H1 (cell line): ENCODE results near the gene THEM5. TPM values are rescaled to one million over a fixed set of nuclear protein-coding genes. Genes with fewer than 3 reads are reported as not detected.

Source experiments
- CTCF ChIA-PET: fragments of 300-600 bp; sonication (Branson Sonifier 250); formaldehyde crosslinking; loops from one replicate; lab custom pipeline; 2021; ENCODE audit not compliant: partially characterized antibody; lab: Charles Lee
- POLR2A ChIA-PET: fragments of 300-600 bp; sonication (Branson Sonifier 250); formaldehyde crosslinking; loops from one replicate; lab custom pipeline; 2021; ENCODE audit warnings: inconsistent platforms; ENCODE audit not compliant: partially characterized antibody; lab: Charles Lee
- DNase-seq, 2 experiments: peaks; one replicate each; pipeline versions ENCODE4 v3.0.0 to v3.0.0-alpha.2; 2010 to 2022; ENCODE audit warnings: low spot score in 2 of 2, low read depth in 1 of 2, mixed read lengths in 1 of 2
- FAIRE-seq: peaks from 2 replicates; lab custom pipeline; 2011; peaks lifted over from hg19 to GRCh38; lab: Jason Lieb, UNC
- H2AFZ ChIP-seq: 2 replicates; pipeline ENCODE4 v1.8.1; 2012; ENCODE audit warnings: low read length, inconsistent platforms
- H2AK5ac ChIP-seq: 2 replicates; pipeline ENCODE4 v1.6.1; 2013; ENCODE audit warnings: low read depth, low read length
- H2BK120ac ChIP-seq: replicated peaks from 2 replicates; pipeline ENCODE3; 2013; ENCODE audit warnings: low read depth, low read length, inconsistent platforms
- H2BK12ac ChIP-seq: 2 replicates; pipeline ENCODE4 v1.6.1; 2013; ENCODE audit warnings: low read depth, low read length
- H2BK15ac ChIP-seq: 2 replicates; pipeline ENCODE4 v1.6.1; 2013; ENCODE audit warnings: low read length
- H2BK20ac ChIP-seq: 2 replicates; pipeline ENCODE4 v1.6.1; 2013; ENCODE audit warnings: low read length
- H2BK5ac ChIP-seq: 2 replicates; pipeline ENCODE4 v1.6.1; 2013; ENCODE audit warnings: low read depth, low read length
- H3K14ac ChIP-seq: 2 replicates; pipeline ENCODE4 v1.6.1; 2013; ENCODE audit warnings: inconsistent platforms; ENCODE audit not compliant: insufficient read length
- H3K18ac ChIP-seq: 2 replicates; pipeline ENCODE4 v1.6.1; 2013; ENCODE audit warnings: low read length; ENCODE audit errors: extremely low read depth
- H3K23ac ChIP-seq: 2 replicates; pipeline ENCODE4 v1.6.1; 2013; ENCODE audit warnings: inconsistent platforms; ENCODE audit not compliant: insufficient read length
- H3K23me2 ChIP-seq: 2 replicates; pipeline ENCODE4 v1.6.1; 2013; ENCODE audit warnings: low read depth, low read length
- H3K27ac ChIP-seq: 2 replicates; pipeline ENCODE4 v1.6.1; 2011; ENCODE audit warnings: low read depth, low read length, inconsistent platforms
- H3K27me3 ChIP-seq, 4 experiments: replicated peaks in 1 of 4; 1 replicate in 1 of 4; 2 replicates in 3 of 4; pipeline versions ENCODE4 v1.6.1 to v1.8.1; 2011 to 2013; ENCODE audit warnings: low read length in 3 of 4, mild to moderate bottlenecking in 3 of 4, inconsistent platforms in 2 of 4, mixed read lengths in 2 of 4, moderate library complexity in 1 of 4; ENCODE audit not compliant: control insufficient read depth in 3 of 4, insufficient read depth in 3 of 4; ENCODE audit errors: extremely low read depth in 1 of 4
- H3K36me3 ChIP-seq, 4 experiments: 2 replicates each; pipeline versions ENCODE4 v1.6.1 to v1.8.1; 2011 to 2013; ENCODE audit warnings: mild to moderate bottlenecking in 4 of 4, low read length in 3 of 4, moderate library complexity in 2 of 4, control low read depth in 1 of 4, inconsistent platforms in 1 of 4; ENCODE audit not compliant: insufficient read depth in 4 of 4, control insufficient read depth in 2 of 4
- H3K4ac ChIP-seq: replicated peaks from 2 replicates; pipeline ENCODE3; 2013; ENCODE audit warnings: low read length, low read depth, mixed read lengths, inconsistent platforms; ENCODE audit not compliant: insufficient read length
- H3K4me1 ChIP-seq, 4 experiments: replicated peaks in 1 of 4; 1 replicate in 1 of 4; 2 replicates in 3 of 4; pipeline versions ENCODE4 v1.6.1 to v1.8.1; 2011 to 2013; ENCODE audit warnings: low read length in 3 of 4, inconsistent platforms in 2 of 4, mixed read lengths in 1 of 4; ENCODE audit not compliant: insufficient read depth in 4 of 4, control insufficient read depth in 3 of 4
- H3K4me2 ChIP-seq, 2 experiments: 2 replicates each; pipeline versions ENCODE4 v1.6.1 to v1.8.1; 2011 to 2013; ENCODE audit warnings: low read depth in 2 of 2, low read length in 2 of 2, control low read depth in 1 of 2, inconsistent platforms in 1 of 2, mild to moderate bottlenecking in 1 of 2; ENCODE audit not compliant: insufficient read depth in 1 of 2
- H3K4me3 ChIP-seq, 4 experiments: fragments of 200-600, 300-600 bp in 1 of 4; sonication (generic), shearing (Covaris generic), sonication (Bioruptor Twin) in 1 of 4; 2 replicates each; pipeline versions ENCODE4 v1.5.1 to v1.8.1; 2011 to 2016; ENCODE audit warnings: low read length in 4 of 4, low read depth in 3 of 4, control low read depth in 2 of 4, inconsistent platforms in 2 of 4, mild to moderate bottlenecking in 2 of 4, mixed read lengths in 1 of 4, moderate library complexity in 1 of 4; ENCODE audit not compliant: insufficient read depth in 2 of 4; ENCODE audit errors: extremely low read depth in 1 of 4
- H3K56ac ChIP-seq: replicated peaks from 2 replicates; pipeline ENCODE3; 2013; ENCODE audit warnings: low read depth, mild to moderate bottlenecking, mixed read lengths, low read length, inconsistent platforms; ENCODE audit not compliant: insufficient read length
- H3K79me1 ChIP-seq: 2 replicates; pipeline ENCODE4 v1.6.1; 2013; ENCODE audit warnings: low read depth, low read length, control low read depth
- H3K79me2 ChIP-seq, 2 experiments: 2 replicates each; pipeline versions ENCODE4 v1.6.1 to v1.8.1; 2012 to 2013; ENCODE audit warnings: low read length in 2 of 2, mild to moderate bottlenecking in 2 of 2, inconsistent platforms in 1 of 2; ENCODE audit not compliant: insufficient read depth in 2 of 2, control insufficient read depth in 1 of 2
- H3K9ac ChIP-seq, 4 experiments: replicated peaks in 1 of 4; 1 replicate in 1 of 4; 2 replicates in 3 of 4; pipeline versions ENCODE4 v1.6.1 to v1.8.1; 2011 to 2013; ENCODE audit warnings: low read depth in 3 of 4, low read length in 3 of 4, control low read depth in 2 of 4, mild to moderate bottlenecking in 2 of 4, moderate library complexity in 2 of 4, inconsistent platforms in 1 of 4; ENCODE audit errors: extremely low read depth in 1 of 4
- H3K9me3 ChIP-seq, 2 experiments: 2 replicates each; pipeline versions ENCODE4 v1.6.1 to v1.8.1; 2012 to 2013; ENCODE audit warnings: mild to moderate bottlenecking in 2 of 2, moderate library complexity in 2 of 2, control low read depth in 1 of 2, inconsistent platforms in 1 of 2, low read depth in 1 of 2, low read length in 1 of 2, mixed read lengths in 1 of 2; ENCODE audit not compliant: insufficient read depth in 2 of 2
- H4K20me1 ChIP-seq, 2 experiments: replicated peaks in 1 of 2; 2 replicates each; pipeline versions ENCODE3 to v1.8.1; 2011 to 2013; ENCODE audit warnings: inconsistent platforms in 2 of 2, low read length in 2 of 2, mild to moderate bottlenecking in 1 of 2; ENCODE audit not compliant: insufficient read depth in 2 of 2, control insufficient read depth in 1 of 2
- H4K5ac ChIP-seq: 2 replicates; pipeline ENCODE4 v1.6.1; 2013; ENCODE audit warnings: low read length, low read depth, mixed read lengths, inconsistent platforms; ENCODE audit not compliant: insufficient read length
- H4K8ac ChIP-seq: 2 replicates; pipeline ENCODE4 v1.8.0; 2013; ENCODE audit warnings: mild to moderate bottlenecking, moderate library complexity, low read length, inconsistent platforms; ENCODE audit not compliant: insufficient read depth; ENCODE audit errors: extremely low read depth
- H4K91ac ChIP-seq: replicated peaks from 2 replicates; pipeline ENCODE3; 2013; ENCODE audit warnings: low read length, mixed read lengths, inconsistent platforms; ENCODE audit not compliant: insufficient read length
- MAFK ChIP-seq: IDR thresholded peaks from 2 replicates; pipeline ENCODE4 v1.6.1; 2012; ENCODE audit warnings: low read depth, mild to moderate bottlenecking, improper control_type of control experiment, low read length
- SIRT6 ChIP-seq: IDR thresholded peaks from one replicate; pipeline ENCODE4 v1.7.1; 2012; ENCODE audit warnings: low read length, inconsistent platforms
- polyA plus RNA-seq, 7 experiments: library from polyadenylated mRNA; depleted of rRNA in 3 of 7; stranded (reverse) in 5 of 7; unstranded in 2 of 7; fragments of >200 nt in 5 of 7; fragments of 200-250 nt in 2 of 7; gene quantifications; 1 replicate in 5 of 7; 2 replicates in 1 of 7; 4 replicates in 1 of 7; pipeline versions ENCODE4 v1.2.1 to v1.2.3, GENCODE V29; 2011 to 2013; ENCODE audit warnings: missing spikeins in 2 of 7, mixed read lengths in 2 of 7
- total RNA-seq: library from RNA; stranded (reverse); fragmentation: NEBNext Ultra II Directional; extraction: Animal tissue kit (Norgen Biotek cat#: 25700); gene quantifications from 2 replicates; pipeline ENCODE4 v1.2.1, GENCODE V29; 2021

THEM5 gene
- total and polyA plus RNA-seq, 2 of the 8 experiments (the other 6 are each of a cell fraction or from before 2014, with no cell fraction given): not detected

- H3K9ac ChIP-seq: no peak overlapping the region
- FAIRE-seq: no peak
- ChIA-PET CTCF (no interaction called here), POLR2A (no interaction called here)
- no peak for DNase-seq
- no peak overlapping the region for H2AK5ac ChIP-seq
- no peak for TF ChIP-seq SIRT6
- TF ChIP-seq MAFK: peak; percentile 38
- H4K8ac ChIP-seq: no peak overlapping the region
- H3K23ac ChIP-seq: no peak overlapping the region
- H3K9me3 ChIP-seq: no peaks in the 10 kb centered on the region
- no peak overlapping the region for H2BK12ac ChIP-seq
- H2AFZ ChIP-seq: no peak overlapping the region
- H4K20me1 ChIP-seq: peaks cover 4 to 8% of the 10 kb centered on the region in 2 experiments
- peaks cover 2% of the 10 kb centered on the region; the same call in 1 of the 2 replicates for H3K23me2 ChIP-seq
- H3K56ac ChIP-seq: no peak overlapping the region
- no peaks in the 10 kb centered on the region for H3K79me2 ChIP-seq
- H3K4me2 ChIP-seq: no peak overlapping the region
- H4K91ac ChIP-seq: no peak overlapping the region
- no peaks in the 10 kb centered on the region for H3K36me3 ChIP-seq
- no peak overlapping the region for H3K4me3 ChIP-seq
- peak overlapping the region; percentile 36 for H3K4ac ChIP-seq
- H3K27me3 ChIP-seq: peaks cover 22 to 64% (median 49%) of the 10 kb centered on the region in 4 experiments
- no peak overlapping the region for H2BK20ac ChIP-seq
- H3K18ac ChIP-seq: no peak overlapping the region
- no peak overlapping the region for H3K14ac ChIP-seq
- no peak overlapping the region for H2BK15ac ChIP-seq
- peaks cover 8 to 16% (median 12%) of the 10 kb centered on the region in 4 experiments for H3K4me1 ChIP-seq
- H3K79me1 ChIP-seq: no peaks in the 10 kb centered on the region
- H4K5ac ChIP-seq: no peak overlapping the region
- no peak overlapping the region for H2BK120ac ChIP-seq
- H2BK5ac ChIP-seq: no peak overlapping the region
- no peak overlapping the region for H3K27ac ChIP-seq
These were observed 9.1 kb upstream of the THEM5 start for GRCh38 chr1:151862604-151863003.
